Panc1 (cell line): ENCODE data around the gene ZNF653.

Source experiments
- CTCF ChIP-seq: fragments of 450-650 bp; IDR thresholded peaks from 2 replicates; pipeline ENCODE4 v1.5.1; 2017; ENCODE audit warnings: mild to moderate bottlenecking
- POLR2AphosphoS5 ChIP-seq: IDR thresholded peaks from 2 replicates; pipeline ENCODE4 v1.6.1; 2012; ENCODE audit warnings: mild to moderate bottlenecking, low read depth, low read length, moderate library complexity
- REST ChIP-seq, 2 experiments: IDR thresholded peaks; 2 replicates each; pipeline ENCODE4 v1.6.1; 2011 to 2012; ENCODE audit warnings: low read depth in 2 of 2, control low read depth in 1 of 2, low read length in 1 of 2, mild to moderate bottlenecking in 1 of 2, moderate library complexity in 1 of 2; ENCODE audit not compliant: insufficient read depth in 1 of 2
- TCF7L2 ChIP-seq: IDR thresholded peaks from 2 replicates; pipeline ENCODE4 v1.6.1; 2011; ENCODE audit warnings: mild to moderate bottlenecking, low read depth, low read length, inconsistent platforms

- no peak for TF ChIP-seq POLR2AphosphoS5
- TF ChIP-seq CTCF, result peak; percentile 85
- TF ChIP-seq REST (IDR thresholded peaks at IDR 0.05; ENCODE audit: insufficient read depth in 1 of 2, low read depth in 2 of 2, low read length in 1 of 2), result no peak
- no peak for TF ChIP-seq TCF7L2
These were observed 58.9 kb downstream of the ZNF653 start for GRCh38 chr19:11446652-11447301.
